Panc1 (cell line): ENCODE results near the gene NUDT9. TPM values are rescaled to one million over a fixed set of nuclear protein-coding genes. Genes with fewer than 3 reads are reported as not detected.

Experiments
- ATAC-seq: fragments of 200-7000 bp; cut with Tn5 transposase; 2 replicates; pipeline ENCODE4 v1.9.1; 2020; ENCODE audit warnings: mild to moderate bottlenecking, moderate library complexity
- BruUV-seq: library from RNA; stranded (reverse); fragments of 400-500 nt; replicated peaks from 2 replicates; lab custom pipeline; 2021; lab: Mats Ljungman, UMichigan
- CTCF ChIA-PET: fragments of 300-600 bp; sonication (Branson Sonifier 250); formaldehyde crosslinking; loops from one replicate; lab custom pipeline; 2022; ENCODE audit warnings: antibody characterized with exemption; lab: Charles Lee
- POLR2A ChIA-PET: fragments of 300-600 bp; sonication (Branson Sonifier 250); formaldehyde crosslinking; loops from one replicate; lab custom pipeline; 2022; ENCODE audit warnings: antibody characterized with exemption; lab: Charles Lee
- DNase-seq: peaks from one replicate; pipeline ENCODE4 v3.0.0-alpha.2; 2010; ENCODE audit warnings: low read depth, low spot score
- H3K27ac ChIP-seq: 2 replicates; pipeline ENCODE4 v1.5.1; 2011; ENCODE audit warnings: mild to moderate bottlenecking, low read length, inconsistent platforms
- H3K27me3 ChIP-seq: fragments of 200-500 bp; sonication (Bioruptor generic); 2 replicates; pipeline ENCODE4 v1.6.0; 2014; ENCODE audit warnings: low read length, inconsistent platforms; ENCODE audit not compliant: control insufficient read depth, insufficient read depth
- H3K36me3 ChIP-seq: fragments of 200-500 bp; sonication (Bioruptor generic); 2 replicates; pipeline ENCODE4 v1.5.1; 2014; ENCODE audit warnings: inconsistent platforms, mild to moderate bottlenecking, low read length, moderate library complexity; ENCODE audit not compliant: control insufficient read depth, insufficient read depth
- H3K4me1 ChIP-seq: 2 replicates; pipeline ENCODE4 v1.5.1; 2011; ENCODE audit warnings: inconsistent platforms, mild to moderate bottlenecking, low read length, moderate library complexity; ENCODE audit not compliant: control insufficient read depth, insufficient read depth
- H3K4me3 ChIP-seq, 2 experiments: 2 replicates each; pipeline ENCODE4 v1.5.1; 2011 to 2012; ENCODE audit warnings: low read depth in 2 of 2, low read length in 2 of 2, mild to moderate bottlenecking in 2 of 2, inconsistent platforms in 1 of 2, moderate library complexity in 1 of 2
- H3K9me3 ChIP-seq: fragments of 200-500 bp; sonication (Bioruptor generic); 2 replicates; pipeline ENCODE4 v1.5.1; 2014; ENCODE audit warnings: low read depth, mild to moderate bottlenecking, inconsistent platforms, low read length, moderate library complexity; ENCODE audit not compliant: control insufficient read depth, insufficient read depth
- CTCF ChIP-seq: fragments of 450-650 bp; IDR thresholded peaks from 2 replicates; pipeline ENCODE4 v1.5.1; 2017; ENCODE audit warnings: mild to moderate bottlenecking
- POLR2AphosphoS5 ChIP-seq: IDR thresholded peaks from 2 replicates; pipeline ENCODE4 v1.6.1; 2012; ENCODE audit warnings: mild to moderate bottlenecking, low read depth, low read length, moderate library complexity
- REST ChIP-seq, 2 experiments: IDR thresholded peaks; 2 replicates each; pipeline ENCODE4 v1.6.1; 2011 to 2012; ENCODE audit warnings: low read depth in 2 of 2, control low read depth in 1 of 2, low read length in 1 of 2, mild to moderate bottlenecking in 1 of 2, moderate library complexity in 1 of 2; ENCODE audit not compliant: insufficient read depth in 1 of 2
- SIN3A ChIP-seq: IDR thresholded peaks from 2 replicates; pipeline ENCODE4 v1.6.1; 2012; ENCODE audit warnings: low read depth, mild to moderate bottlenecking, low read length, moderate library complexity, borderline replicate concordance; ENCODE audit not compliant: insufficient read depth
- TCF7L2 ChIP-seq: IDR thresholded peaks from 2 replicates; pipeline ENCODE4 v1.6.1; 2011; ENCODE audit warnings: mild to moderate bottlenecking, low read depth, low read length, inconsistent platforms
- in situ Hi-C: cut with HindIII; loops from 2 replicates; pipeline ENCODE4 v1.10.0; 2016; ENCODE audit warnings: low sequenced_read_pairs, low pct_unique_long_range_greater_than_20kb
- intact Hi-C: fragments of 100-400 bp; cut with micrococcal nuclease; formaldehyde crosslinking; loops from one replicate; pipeline ENCODE4 v1.10.0; 2022; ENCODE audit not compliant: unreplicated experiment
- total RNA-seq: library from RNA; stranded (reverse); gene quantifications from one replicate; pipeline ENCODE4 v1.2.1, GENCODE V29; 2021; ENCODE audit not compliant: unreplicated experiment

NUDT9 gene
- total RNA-seq, 1 experiment from 2014 or later = 21.7 TPM

- ATAC-seq (no peak), DNase-seq (no peak)
- peaks cover 3% of the 10 kb centered on the region for H3K4me1 ChIP-seq
- in situ Hi-C loops (no loop called here), intact Hi-C loops (no loop called here)
- no TSS peak for BruUV-seq
- no peak overlapping the region for H3K4me3 ChIP-seq
- no peaks in the 10 kb centered on the region for H3K36me3 ChIP-seq
- no peaks in the 10 kb centered on the region for H3K9me3 ChIP-seq
- no peaks in the 10 kb centered on the region for H3K27me3 ChIP-seq
- CTCF ChIA-PET = no interaction called here
- H3K27ac ChIP-seq = no peak overlapping the region
- POLR2A ChIA-PET = no interaction called here
- TF ChIP-seq POLR2AphosphoS5 = no peak
- no peak for TF ChIP-seq TCF7L2
- TF ChIP-seq CTCF = no peak
- TF ChIP-seq REST (IDR thresholded peaks at IDR 0.05; ENCODE audit: insufficient read depth in 1 of 2, low read depth in 2 of 2, low read length in 1 of 2) = no peak
- no peak for TF ChIP-seq SIN3A
Measured at GRCh38 chr4:87428979-87429378, 6.6 kb downstream of the NUDT9 start.

GRCh38 chr4:87430038-87430437 is 7.7 kb downstream of the NUDT9 start:
- no TSS peak for BruUV-seq
- no peaks in the 10 kb centered on the region for H3K9me3 ChIP-seq
- TF ChIP-seq CTCF (no peak), REST (IDR thresholded peaks at IDR 0.05; ENCODE audit: insufficient read depth in 1 of 2, low read depth in 2 of 2, low read length in 1 of 2) (no peak), POLR2AphosphoS5 (no peak), TCF7L2 (no peak), SIN3A (no peak)

More at GRCh38 chr4:87430038-87430437, 7.7 kb downstream of the NUDT9 start:
- Histone ChIP-seq H3K4me3 (no peak overlapping the region), H3K27ac (no peak overlapping the region), H3K4me1 (peaks cover 3% of the 10 kb centered on the region), H3K36me3 (no peaks in the 10 kb centered on the region), H3K27me3 (no peaks in the 10 kb centered on the region)
- in situ Hi-C loops (no loop called here), intact Hi-C loops (no loop called here)
- ChIA-PET POLR2A (no interaction called here), CTCF (no interaction called here)
- DNase-seq = no peak
- no peak for ATAC-seq
